HL-60 (cell line): ENCODE data around the gene KIF12.

Source experiments
- CTCF ChIP-seq: IDR thresholded peaks from one replicate; pipeline ENCODE4 v1.5.1; 2011; ENCODE audit warnings: low read length, control low read depth, inconsistent platforms; ENCODE audit not compliant: insufficient read depth
- REST ChIP-seq: IDR thresholded peaks from 2 replicates; pipeline ENCODE4 v1.6.1; 2012; ENCODE audit warnings: low read depth; ENCODE audit not compliant: insufficient replicate concordance
- SPI1 ChIP-seq: IDR thresholded peaks from 2 replicates; pipeline ENCODE4 v1.6.1; 2012; ENCODE audit warnings: low read depth, mild to moderate bottlenecking, borderline replicate concordance

GRCh38 chr9:114091711-114092110, 7.4 kb downstream of the KIF12 start:
- TF ChIP-seq CTCF = no peak
- TF ChIP-seq REST = no peak
- no peak for TF ChIP-seq SPI1
